HepG2 (cell line): ENCODE results near the gene LOXL4. TPM values are rescaled to one million over a fixed set of nuclear protein-coding genes. Genes with fewer than 3 reads are reported as not detected.

Source experiments
- ATAC-seq: fragments of 200-7000 bp; cut with Tn5 transposase; 3 replicates; pipeline ENCODE4 v1.9.1; 2020; ENCODE audit warnings: mild to moderate bottlenecking, moderate library complexity
- BruUV-seq: library from RNA; stranded (reverse); fragments of 400-500 nt; replicated peaks from 2 replicates; lab custom pipeline; 2021; lab: Mats Ljungman, UMichigan
- CTCF ChIA-PET: fragments of 300-600 bp; formaldehyde crosslinking; extraction: SDS; loops from one replicate; lab custom pipeline; 2021; ENCODE audit warnings: low total read pairs, inconsistent platforms, low intra/inter-chr PET ratio; lab: Yijun Ruan, JAX
- POLR2A ChIA-PET: fragments of 350-600 bp; sonication (Branson Sonifier 250); formaldehyde crosslinking; loops from one replicate; lab custom pipeline; 2020; ENCODE audit warnings: antibody characterized with exemption, inconsistent platforms; lab: Yijun Ruan, JAX
- DNase-seq: peaks from one replicate; pipeline ENCODE4 v3.0.0-alpha.2; 2015; ENCODE audit warnings: low spot score
- FAIRE-seq: peaks from 3 replicates; lab custom pipeline; 2011; peaks lifted over from hg19 to GRCh38; lab: Jason Lieb, UNC
- H2AFZ ChIP-seq: one replicate; pipeline ENCODE4 v1.6.1; 2011; ENCODE audit warnings: low read length, inconsistent platforms
- H3K27ac ChIP-seq: fragments of 300-600 bp; 3 replicates; pipeline ENCODE4 v1.8.0; 2011; ENCODE audit warnings: mixed run types, mild to moderate bottlenecking, mixed read lengths, low read length, inconsistent platforms; ENCODE audit not compliant: insufficient read depth; ENCODE audit errors: extremely low read length
- H3K27me3 ChIP-seq, 2 experiments: fragments of 200-600 bp in 1 of 2; 2 replicates in 1 of 2; 3 replicates in 1 of 2; pipeline versions ENCODE4 v1.6.0 to v1.8.0; 2011; ENCODE audit warnings: low read length in 2 of 2, mild to moderate bottlenecking in 2 of 2, moderate library complexity in 2 of 2, inconsistent platforms in 1 of 2; ENCODE audit not compliant: insufficient read depth in 2 of 2, control insufficient read depth in 1 of 2
- H3K36me3 ChIP-seq, 2 experiments: fragments of 200-600 bp in 1 of 2; replicated peaks in 1 of 2; 2 replicates in 1 of 2; 3 replicates in 1 of 2; pipeline versions ENCODE4 v1.5.1 to v1.8.0; 2011; ENCODE audit warnings: low read length in 2 of 2, inconsistent platforms in 1 of 2; ENCODE audit not compliant: insufficient read depth in 2 of 2, control insufficient read depth in 1 of 2
- H3K4me1 ChIP-seq: 2 replicates; pipeline ENCODE4 v1.5.1; 2012; ENCODE audit warnings: low read length, inconsistent platforms; ENCODE audit not compliant: insufficient read depth
- H3K4me2 ChIP-seq: 2 replicates; pipeline ENCODE4 v1.6.0; 2011; ENCODE audit warnings: low read depth, low read length, inconsistent platforms
- H3K4me3 ChIP-seq, 3 experiments: fragments of 200-600 bp in 1 of 3; sonication (generic), shearing (Covaris generic) in 1 of 3; replicated peaks in 1 of 3; 2 replicates each; pipeline ENCODE4 v1.5.1; 2011 to 2016; ENCODE audit warnings: low read length in 3 of 3, inconsistent platforms in 2 of 3, low read depth in 2 of 3, mild to moderate bottlenecking in 2 of 3, control low read depth in 1 of 3, mixed read lengths in 1 of 3; ENCODE audit not compliant: insufficient read depth in 1 of 3
- H3K79me2 ChIP-seq: one replicate; pipeline ENCODE4 v1.6.1; 2011; ENCODE audit warnings: low read length, inconsistent platforms; ENCODE audit not compliant: insufficient read depth
- H3K9ac ChIP-seq: 2 replicates; pipeline ENCODE4 v1.6.0; 2011; ENCODE audit warnings: mild to moderate bottlenecking, low read depth, low read length, inconsistent platforms; ENCODE audit not compliant: insufficient read depth
- H3K9me3 ChIP-seq: 2 replicates; pipeline ENCODE4 v1.5.1; 2012; ENCODE audit warnings: mild to moderate bottlenecking, low read length
- H4K20me1 ChIP-seq: 2 replicates; pipeline ENCODE4 v1.6.0; 2011; ENCODE audit warnings: inconsistent platforms, mild to moderate bottlenecking, low read length, moderate library complexity; ENCODE audit not compliant: insufficient read depth
- CHD4 ChIP-seq: fragments of 200-600 bp; sonication (generic); IDR thresholded peaks from 2 replicates; pipeline ENCODE4 v1.7.0; 2017; ENCODE audit warnings: mild to moderate bottlenecking, low read length, borderline replicate concordance
- MED1 ChIP-seq: sonication (generic); formaldehyde crosslinking; IDR thresholded peaks from 2 replicates; pipeline ENCODE4 v1.4.0; 2020; ENCODE audit warnings: missing genetic modification reagents
- NAIF1 ChIP-seq: sonication (generic); formaldehyde crosslinking; IDR thresholded peaks from 2 replicates; pipeline ENCODE4 v1.5.0; 2020; ENCODE audit warnings: mild to moderate bottlenecking, missing genetic modification reagents, borderline replicate concordance
- NBN ChIP-seq: fragments of 450-650 bp; conservative IDR thresholded peaks from 2 replicates; pipeline ENCODE4 v1.6.1; 2017
- POLR2AphosphoS2 ChIP-seq: IDR thresholded peaks from 2 replicates; pipeline ENCODE4 v1.6.1; 2011; ENCODE audit warnings: low read depth, low read length, improper control_type of control experiment
- PPARG ChIP-seq: conservative IDR thresholded peaks from 2 replicates; pipeline ENCODE4 v1.6.1; 2016; ENCODE audit warnings: missing biosample characterization, missing genetic modification reagents
- RFX5 ChIP-seq: IDR thresholded peaks from 2 replicates; pipeline ENCODE4 v1.6.1; 2011; ENCODE audit warnings: low read depth, low read length, improper control_type of control experiment
- SATB2 ChIP-seq: sonication (generic); formaldehyde crosslinking; IDR thresholded peaks from 2 replicates; pipeline ENCODE4 v1.5.0; 2020; ENCODE audit warnings: missing genetic modification reagents
- SCMH1 ChIP-seq: sonication (generic); formaldehyde crosslinking; IDR thresholded peaks from 2 replicates; pipeline ENCODE4 v1.9.0; 2021; ENCODE audit warnings: missing genetic modification reagents, mild to moderate bottlenecking, borderline replicate concordance
- ZNF616 ChIP-seq: sonication (generic); formaldehyde crosslinking; IDR thresholded peaks from 2 replicates; pipeline ENCODE4 v1.5.0; 2020; ENCODE audit warnings: low read depth, mild to moderate bottlenecking, missing genetic modification reagents
- WGBS: methylation state at CpG from one replicate; pipeline ENCODE4 v1.1.6; 2017; ENCODE audit warnings: low lambda C conversion rate; 5-methylcytosine and 5-hydroxymethylcytosine counted together
- in situ Hi-C: cut with HindIII; loops from 2 replicates; pipeline ENCODE4 v1.10.0; 2017; ENCODE audit warnings: low pct_unique_long_range_greater_than_20kb; ENCODE audit not compliant: extremely low pct_ligation_motif_present
- intact Hi-C: fragments of 100-400 bp; cut with micrococcal nuclease; formaldehyde crosslinking; loops from one replicate; pipeline ENCODE4 v1.10.0; 2022; ENCODE audit not compliant: unreplicated experiment
- polyA plus RNA-seq, 8 experiments: library from polyadenylated mRNA; depleted of rRNA in 3 of 8; stranded (reverse) in 7 of 8; unstranded in 1 of 8; fragments of >200 nt; fragmentation: Illumina TruSeq in 4 of 8; extraction: Trizol in 4 of 8; gene quantifications; 2 replicates each; pipeline versions ENCODE4 v1.2.1 to v1.2.3, GENCODE V29; 2011 to 2016; ENCODE audit warnings: low read depth in 4 of 8, missing spikeins in 1 of 8, mixed read lengths in 1 of 8; ENCODE audit not compliant: insufficient read depth in 1 of 8
- total RNA-seq, 5 experiments: library from RNA; depleted of rRNA; stranded (reverse); fragments of >200 nt; fragmentation: Illumina TruSeq; extraction: Trizol; gene quantifications; 2 replicates each; pipeline ENCODE4 v1.2.3, GENCODE V29; 2016; ENCODE audit warnings: low read depth in 1 of 5
- TF ChIP-seq, protein P1 (sequence below): sonication (generic); formaldehyde crosslinking; IDR thresholded peaks from 2 replicates; pipeline ENCODE4 v1.8.0; 2022; ENCODE audit warnings: mild to moderate bottlenecking, missing genetic modification reagents; ENCODE audit not compliant: insufficient replicate concordance
- TF ChIP-seq, protein P2 (sequence below): sonication (generic); formaldehyde crosslinking; IDR thresholded peaks from 2 replicates; pipeline ENCODE4 v1.4.0; 2020; ENCODE audit warnings: missing genetic modification reagents, borderline replicate concordance
- TF ChIP-seq, protein P3 (sequence below): IDR thresholded peaks from 2 replicates; pipeline ENCODE4 v1.6.1; 2016; ENCODE audit warnings: missing compliant biosample characterization, missing genetic modification reagents, borderline replicate concordance
- TF ChIP-seq, protein P4 (sequence below): sonication (generic); formaldehyde crosslinking; IDR thresholded peaks from 2 replicates; pipeline ENCODE4 v1.4.0; 2020; ENCODE audit warnings: missing genetic modification reagents
- TF ChIP-seq, protein P5 (sequence below): sonication (generic); formaldehyde crosslinking; IDR thresholded peaks from 2 replicates; pipeline ENCODE4 v1.4.0; 2020; ENCODE audit warnings: missing genetic modification reagents

LOXL4 gene
- total and polyA plus RNA-seq, 2 of the 13 experiments (the other 11 are each of a cell fraction or from before 2014, with no cell fraction given), result 8.8 to 21.1 TPM

DNA sequence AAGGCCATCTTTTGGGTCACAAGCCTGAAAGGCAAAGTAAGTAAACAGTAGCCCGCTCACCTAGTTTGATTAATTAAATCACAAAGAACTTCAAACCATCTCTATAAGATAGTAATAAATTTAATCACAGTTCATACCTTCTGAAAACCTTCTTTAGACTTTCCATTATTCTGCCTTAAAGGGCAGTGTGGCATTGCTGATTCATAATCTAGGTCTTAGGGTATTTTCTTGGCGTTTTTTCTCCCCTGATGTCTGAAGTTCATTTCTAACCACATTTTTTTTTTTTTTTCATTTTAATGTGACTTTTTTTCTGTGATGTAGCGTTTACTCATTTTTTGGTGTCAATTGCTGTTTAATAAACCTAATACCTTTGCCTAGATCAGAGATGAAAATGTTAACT lies 27.5 kb downstream of the LOXL4 start:
- Histone ChIP-seq H3K4me1 (no peaks in the 10 kb centered on the region), H3K4me2 (no peak overlapping the region), H3K4me3 (no peak overlapping the region), H2AFZ (no peak overlapping the region), H3K36me3 (peaks cover 4 to 52% of the 10 kb centered on the region in 2 experiments; a peak in 4 of 5 replicates), H3K9me3 (no peaks in the 10 kb centered on the region), H3K79me2 (no peaks in the 10 kb centered on the region), H3K9ac (no peak overlapping the region), H3K27ac (no peak overlapping the region), H3K27me3 (no peaks in the 10 kb centered on the region), H4K20me1 (no peaks in the 10 kb centered on the region)
- FAIRE-seq (no peak), DNase-seq (no peak), ATAC-seq (no peak)
- CTCF ChIA-PET, result no interaction called here
- no TSS peak for BruUV-seq
- WGBS, result 96% methylated on average over 3 of the region's 3 CpGs
- in situ Hi-C loops, result loop anchor here (10.0 kb wide), 1 partner anchor 64 kb away; no protein-coding TSS in a partner anchor
- POLR2A ChIA-PET, result no interaction called here
- intact Hi-C loops, result no loop called here
- TF ChIP-seq SCMH1 (no peak), CHD4 (no peak), NBN (no peak), POLR2AphosphoS2 (no peak), SATB2 (CRISPR knock-in tag) (no peak), RFX5 (no peak), ZNF616 (no peak), PPARG (no peak), MED1 (CRISPR knock-in tag) (no peak), NAIF1 (CRISPR knock-in tag) (no peak)
- TF ChIP-seq, protein P1, sequence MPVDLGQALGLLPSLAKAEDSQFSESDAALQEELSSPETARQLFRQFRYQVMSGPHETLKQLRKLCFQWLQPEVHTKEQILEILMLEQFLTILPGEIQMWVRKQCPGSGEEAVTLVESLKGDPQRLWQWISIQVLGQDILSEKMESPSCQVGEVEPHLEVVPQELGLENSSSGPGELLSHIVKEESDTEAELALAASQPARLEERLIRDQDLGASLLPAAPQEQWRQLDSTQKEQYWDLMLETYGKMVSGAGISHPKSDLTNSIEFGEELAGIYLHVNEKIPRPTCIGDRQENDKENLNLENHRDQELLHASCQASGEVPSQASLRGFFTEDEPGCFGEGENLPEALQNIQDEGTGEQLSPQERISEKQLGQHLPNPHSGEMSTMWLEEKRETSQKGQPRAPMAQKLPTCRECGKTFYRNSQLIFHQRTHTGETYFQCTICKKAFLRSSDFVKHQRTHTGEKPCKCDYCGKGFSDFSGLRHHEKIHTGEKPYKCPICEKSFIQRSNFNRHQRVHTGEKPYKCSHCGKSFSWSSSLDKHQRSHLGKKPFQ (CRISPR knock-in tag), result no peak
- TF ChIP-seq, protein P2, sequence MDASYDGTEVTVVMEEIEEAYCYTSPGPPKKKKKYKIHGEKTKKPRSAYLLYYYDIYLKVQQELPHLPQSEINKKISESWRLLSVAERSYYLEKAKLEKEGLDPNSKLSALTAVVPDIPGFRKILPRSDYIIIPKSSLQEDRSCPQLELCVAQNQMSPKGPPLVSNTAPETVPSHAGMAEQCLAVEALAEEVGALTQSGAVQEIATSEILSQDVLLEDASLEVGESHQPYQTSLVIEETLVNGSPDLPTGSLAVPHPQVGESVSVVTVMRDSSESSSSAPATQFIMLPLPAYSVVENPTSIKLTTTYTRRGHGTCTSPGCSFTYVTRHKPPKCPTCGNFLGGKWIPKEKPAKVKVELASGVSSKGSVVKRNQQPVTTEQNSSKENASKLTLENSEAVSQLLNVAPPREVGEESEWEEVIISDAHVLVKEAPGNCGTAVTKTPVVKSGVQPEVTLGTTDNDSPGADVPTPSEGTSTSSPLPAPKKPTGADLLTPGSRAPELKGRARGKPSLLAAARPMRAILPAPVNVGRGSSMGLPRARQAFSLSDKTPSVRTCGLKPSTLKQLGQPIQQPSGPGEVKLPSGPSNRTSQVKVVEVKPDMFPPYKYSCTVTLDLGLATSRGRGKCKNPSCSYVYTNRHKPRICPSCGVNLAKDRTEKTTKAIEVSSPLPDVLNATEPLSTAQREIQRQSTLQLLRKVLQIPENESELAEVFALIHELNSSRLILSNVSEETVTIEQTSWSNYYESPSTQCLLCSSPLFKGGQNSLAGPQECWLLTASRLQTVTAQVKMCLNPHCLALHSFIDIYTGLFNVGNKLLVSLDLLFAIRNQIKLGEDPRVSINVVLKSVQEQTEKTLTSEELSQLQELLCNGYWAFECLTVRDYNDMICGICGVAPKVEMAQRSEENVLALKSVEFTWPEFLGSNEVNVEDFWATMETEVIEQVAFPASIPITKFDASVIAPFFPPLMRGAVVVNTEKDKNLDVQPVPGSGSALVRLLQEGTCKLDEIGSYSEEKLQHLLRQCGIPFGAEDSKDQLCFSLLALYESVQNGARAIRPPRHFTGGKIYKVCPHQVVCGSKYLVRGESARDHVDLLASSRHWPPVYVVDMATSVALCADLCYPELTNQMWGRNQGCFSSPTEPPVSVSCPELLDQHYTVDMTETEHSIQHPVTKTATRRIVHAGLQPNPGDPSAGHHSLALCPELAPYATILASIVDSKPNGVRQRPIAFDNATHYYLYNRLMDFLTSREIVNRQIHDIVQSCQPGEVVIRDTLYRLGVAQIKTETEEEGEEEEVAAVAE (CRISPR knock-in tag), result no peak
- TF ChIP-seq, protein P3, sequence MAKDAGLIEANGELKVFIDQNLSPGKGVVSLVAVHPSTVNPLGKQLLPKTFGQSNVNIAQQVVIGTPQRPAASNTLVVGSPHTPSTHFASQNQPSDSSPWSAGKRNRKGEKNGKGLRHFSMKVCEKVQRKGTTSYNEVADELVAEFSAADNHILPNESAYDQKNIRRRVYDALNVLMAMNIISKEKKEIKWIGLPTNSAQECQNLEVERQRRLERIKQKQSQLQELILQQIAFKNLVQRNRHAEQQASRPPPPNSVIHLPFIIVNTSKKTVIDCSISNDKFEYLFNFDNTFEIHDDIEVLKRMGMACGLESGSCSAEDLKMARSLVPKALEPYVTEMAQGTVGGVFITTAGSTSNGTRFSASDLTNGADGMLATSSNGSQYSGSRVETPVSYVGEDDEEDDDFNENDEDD (CRISPR knock-in tag), result no peak
- TF ChIP-seq, protein P4, sequence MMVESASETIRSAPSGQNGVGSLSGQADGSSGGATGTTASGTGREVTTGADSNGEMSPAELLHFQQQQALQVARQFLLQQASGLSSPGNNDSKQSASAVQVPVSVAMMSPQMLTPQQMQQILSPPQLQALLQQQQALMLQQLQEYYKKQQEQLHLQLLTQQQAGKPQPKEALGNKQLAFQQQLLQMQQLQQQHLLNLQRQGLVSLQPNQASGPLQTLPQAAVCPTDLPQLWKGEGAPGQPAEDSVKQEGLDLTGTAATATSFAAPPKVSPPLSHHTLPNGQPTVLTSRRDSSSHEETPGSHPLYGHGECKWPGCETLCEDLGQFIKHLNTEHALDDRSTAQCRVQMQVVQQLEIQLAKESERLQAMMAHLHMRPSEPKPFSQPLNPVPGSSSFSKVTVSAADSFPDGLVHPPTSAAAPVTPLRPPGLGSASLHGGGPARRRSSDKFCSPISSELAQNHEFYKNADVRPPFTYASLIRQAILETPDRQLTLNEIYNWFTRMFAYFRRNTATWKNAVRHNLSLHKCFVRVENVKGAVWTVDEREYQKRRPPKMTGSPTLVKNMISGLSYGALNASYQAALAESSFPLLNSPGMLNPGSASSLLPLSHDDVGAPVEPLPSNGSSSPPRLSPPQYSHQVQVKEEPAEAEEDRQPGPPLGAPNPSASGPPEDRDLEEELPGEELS (CRISPR knock-in tag), result no peak
- TF ChIP-seq, protein P5, sequence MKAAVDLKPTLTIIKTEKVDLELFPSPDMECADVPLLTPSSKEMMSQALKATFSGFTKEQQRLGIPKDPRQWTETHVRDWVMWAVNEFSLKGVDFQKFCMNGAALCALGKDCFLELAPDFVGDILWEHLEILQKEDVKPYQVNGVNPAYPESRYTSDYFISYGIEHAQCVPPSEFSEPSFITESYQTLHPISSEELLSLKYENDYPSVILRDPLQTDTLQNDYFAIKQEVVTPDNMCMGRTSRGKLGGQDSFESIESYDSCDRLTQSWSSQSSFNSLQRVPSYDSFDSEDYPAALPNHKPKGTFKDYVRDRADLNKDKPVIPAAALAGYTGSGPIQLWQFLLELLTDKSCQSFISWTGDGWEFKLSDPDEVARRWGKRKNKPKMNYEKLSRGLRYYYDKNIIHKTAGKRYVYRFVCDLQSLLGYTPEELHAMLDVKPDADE (CRISPR knock-in tag), result no peak
